CD4-positive, alpha-beta T cell treated with Interleukin-10 for 1 hour (primary cell): ENCODE data around the gene GRB2.
A peak's percentile ranks its signal among the peaks of the same experiment; 100 is the strongest.
"Not testable (repeated sequence)": the region's sequence is repeated elsewhere in the genome, so short reads cannot be mapped to it uniquely, and the experiment has no call there.

ENCODE experiments used
- DNase-seq: peaks from one replicate; pipeline ENCODE4 v3.0.0-alpha.2; 2020

Gene GRB2

GRCh38 chr17:75348386-75349012 lies 57.0 kb downstream of the GRB2 start:
- DNase-seq = no peak

GRCh38 chr17:75346906-75347305 lies 58.6 kb downstream of the GRB2 start:
- no peak for DNase-seq

GRCh38 chr17:75346368-75346767 lies 59.1 kb downstream of the GRB2 start:
- DNase-seq = not testable (repeated sequence)

GRCh38 chr17:75345514-75346167 lies 59.8 kb downstream of the GRB2 start:
- DNase-seq = peak; percentile 39

- DNase-seq = peak; percentile 11
Measured at GRCh38 chr17:75344666-75345065, 60.8 kb downstream of the GRB2 start.

GRCh38 chr17:75342996-75343395 lies 62.5 kb downstream of the GRB2 start:
- no peak for DNase-seq

GRCh38 chr17:75341784-75342486 lies 63.5 kb downstream of the GRB2 start:
- DNase-seq = no peak

GRCh38 chr17:75340631-75341030 lies 64.8 kb downstream of the GRB2 start:
- no peak for DNase-seq

GRCh38 chr17:75339971-75340370 lies 65.5 kb downstream of the GRB2 start:
- DNase-seq = no peak

GRCh38 chr17:75338335-75338734 lies 67.1 kb downstream of the GRB2 start:
- DNase-seq = peak; percentile 27

GRCh38 chr17:75335315-75335714 lies 70.2 kb downstream of the GRB2 start:
- DNase-seq = no peak

GRCh38 chr17:75334723-75335122 lies 70.8 kb downstream of the GRB2 start:
- no peak for DNase-seq

- DNase-seq = no peak
Measured at GRCh38 chr17:75331671-75332070, 73.8 kb downstream of the GRB2 start.

- DNase-seq = no peak
Measured at GRCh38 chr17:75327757-75328156, 77.7 kb downstream of the GRB2 start.

GRCh38 chr17:75326226-75326848 lies 79.1 kb downstream of the GRB2 start:
- no peak for DNase-seq

GRCh38 chr17:75325827-75326225 lies 79.7 kb downstream of the GRB2 start:
- DNase-seq = no peak

GRCh38 chr17:75325348-75325747 lies 80.1 kb downstream of the GRB2 start:
- no peak for DNase-seq

GRCh38 chr17:75321506-75321905 lies 84.0 kb downstream of the GRB2 start:
- no peak for DNase-seq

- no peak for DNase-seq
Measured at GRCh38 chr17:75319904-75320691, 85.4 kb downstream of the GRB2 start.

GRCh38 chr17:75318615-75319222 lies 86.8 kb downstream of the GRB2 start:
- no peak for DNase-seq

GRCh38 chr17:75318211-75318610 lies 87.3 kb downstream of the GRB2 start:
- no peak for DNase-seq

- no peak for DNase-seq
Measured at GRCh38 chr17:75317671-75318070, 87.8 kb downstream of the GRB2 start.
